ENCODE results near the gene CACNA1A. TPM values are rescaled to one million over a fixed set of nuclear protein-coding genes. Genes with fewer than 3 reads are reported as not detected.

The CACNA1A gene
- total and polyA plus RNA-seq, 2 of the 13 experiments (the other 11 are each of a cell fraction or from before 2014, with no cell fraction given): not detected

DNA sequence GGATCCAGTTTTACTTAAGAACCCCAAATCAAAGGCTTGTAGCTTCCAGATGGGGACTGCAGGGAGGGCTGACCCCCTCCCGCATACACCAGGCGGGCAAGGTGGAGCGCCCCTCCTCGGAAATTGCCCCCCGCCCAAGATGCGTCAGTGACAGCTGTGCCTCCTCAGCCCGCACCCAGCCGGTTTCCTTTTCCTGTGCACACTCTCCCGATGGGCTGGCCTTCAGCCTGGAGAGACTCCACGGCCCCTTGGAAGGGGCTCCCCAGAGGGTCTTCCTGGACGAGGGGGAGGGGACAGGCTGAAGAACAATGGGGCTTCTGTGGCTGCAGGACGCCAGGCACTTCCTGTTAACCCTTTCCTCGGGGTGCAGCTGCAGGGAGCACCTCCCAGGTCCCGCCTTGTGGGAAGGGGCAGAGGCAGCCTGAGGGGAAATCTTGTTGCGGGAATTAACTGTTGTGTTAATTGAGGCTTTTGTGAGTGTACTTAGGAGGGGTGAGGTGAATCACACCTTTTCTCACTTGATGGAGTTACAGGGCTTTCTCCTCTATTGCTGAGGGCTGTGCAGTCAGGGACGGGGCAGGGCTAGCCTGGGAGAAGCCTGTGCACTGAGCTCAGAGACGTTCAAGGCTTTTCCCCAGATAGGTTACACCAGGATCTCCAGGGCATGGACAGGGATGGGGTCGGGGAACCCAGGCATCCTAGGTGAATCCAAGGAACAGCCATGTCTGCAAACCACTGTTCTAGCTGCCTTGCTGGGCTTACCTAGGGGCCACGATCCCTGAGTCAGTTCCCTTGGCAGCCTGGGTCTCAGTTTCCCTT lies 341.7 kb downstream of the CACNA1A start (continued):
- TF ChIP-seq, protein P1, sequence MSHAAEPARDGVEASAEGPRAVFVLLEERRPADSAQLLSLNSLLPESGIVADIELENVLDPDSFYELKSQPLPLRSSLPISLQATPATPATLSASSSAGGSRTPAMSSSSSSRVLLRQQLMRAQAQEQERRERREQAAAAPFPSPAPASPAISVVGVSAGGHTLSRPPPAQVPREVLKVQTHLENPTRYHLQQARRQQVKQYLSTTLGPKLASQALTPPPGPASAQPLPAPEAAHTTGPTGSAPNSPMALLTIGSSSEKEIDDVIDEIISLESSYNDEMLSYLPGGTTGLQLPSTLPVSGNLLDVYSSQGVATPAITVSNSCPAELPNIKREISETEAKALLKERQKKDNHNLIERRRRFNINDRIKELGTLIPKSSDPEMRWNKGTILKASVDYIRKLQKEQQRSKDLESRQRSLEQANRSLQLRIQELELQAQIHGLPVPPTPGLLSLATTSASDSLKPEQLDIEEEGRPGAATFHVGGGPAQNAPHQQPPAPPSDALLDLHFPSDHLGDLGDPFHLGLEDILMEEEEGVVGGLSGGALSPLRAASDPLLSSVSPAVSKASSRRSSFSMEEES (CRISPR knock-in tag; IDR thresholded peaks at IDR 0.05): peak; percentile 56; the same call in 1 of the 2 replicates
- 0 out of 2 replicates have a peak, but pooled peaks have one; percentile 8 for TF ChIP-seq STAG1 (CRISPR knock-in tag; IDR thresholded peaks at IDR 0.05)
- peak; percentile 86 for TF ChIP-seq ZNF788 (CRISPR knock-in tag; IDR thresholded peaks at IDR 0.05; ENCODE audit: borderline replicate concordance)
- TF ChIP-seq THYN1 (CRISPR knock-in tag; IDR thresholded peaks at IDR 0.05; ENCODE audit: borderline replicate concordance, low read depth): no peak
- TF ChIP-seq ZNF383 (CRISPR knock-in tag; IDR thresholded peaks at IDR 0.05; ENCODE audit: borderline replicate concordance): no peak
- TF ChIP-seq CBX1 (IDR thresholded peaks at IDR 0.05; ENCODE audit: low read depth): peak; percentile 69
- no peak for TF ChIP-seq JUND (CRISPR knock-in tag; IDR thresholded peaks at IDR 0.05)
- no peak for TF ChIP-seq PRDM4 (CRISPR knock-in tag; IDR thresholded peaks at IDR 0.05; ENCODE audit: borderline replicate concordance)
- no peak; the same call in 1 of the 2 replicates for TF ChIP-seq KDM2A (CRISPR knock-in tag; IDR thresholded peaks at IDR 0.05; ENCODE audit: borderline replicate concordance, low read depth)
- peak; percentile 72 for TF ChIP-seq RBFOX2 (IDR thresholded peaks at IDR 0.05; ENCODE audit: low read depth, low read length)
- no peak for TF ChIP-seq PRMT3 (CRISPR knock-in tag; IDR thresholded peaks at IDR 0.05; ENCODE audit: borderline replicate concordance, low read depth)
- TF ChIP-seq ZNF253 (CRISPR knock-in tag; IDR thresholded peaks at IDR 0.05; ENCODE audit: borderline replicate concordance): no peak
- no peak; the same call in 1 of the 2 replicates for TF ChIP-seq MAZ (IDR thresholded peaks at IDR 0.05; ENCODE audit: borderline replicate concordance, low read depth, low read length)
- TF ChIP-seq MAZ (CRISPR knock-in tag; IDR thresholded peaks at IDR 0.05; ENCODE audit: low read depth): 0 out of 2 replicates have a peak, but pooled peaks have one; percentile 39
- TF ChIP-seq SNAPC2 (CRISPR knock-in tag; IDR thresholded peaks at IDR 0.05): no peak
- peak; percentile 99 for TF ChIP-seq ZNF263 (CRISPR knock-in tag; IDR thresholded peaks at IDR 0.05)
- TF ChIP-seq ZBTB38 (CRISPR knock-in tag; IDR thresholded peaks at IDR 0.05): peak; percentile 80
- TF ChIP-seq, protein P2, sequence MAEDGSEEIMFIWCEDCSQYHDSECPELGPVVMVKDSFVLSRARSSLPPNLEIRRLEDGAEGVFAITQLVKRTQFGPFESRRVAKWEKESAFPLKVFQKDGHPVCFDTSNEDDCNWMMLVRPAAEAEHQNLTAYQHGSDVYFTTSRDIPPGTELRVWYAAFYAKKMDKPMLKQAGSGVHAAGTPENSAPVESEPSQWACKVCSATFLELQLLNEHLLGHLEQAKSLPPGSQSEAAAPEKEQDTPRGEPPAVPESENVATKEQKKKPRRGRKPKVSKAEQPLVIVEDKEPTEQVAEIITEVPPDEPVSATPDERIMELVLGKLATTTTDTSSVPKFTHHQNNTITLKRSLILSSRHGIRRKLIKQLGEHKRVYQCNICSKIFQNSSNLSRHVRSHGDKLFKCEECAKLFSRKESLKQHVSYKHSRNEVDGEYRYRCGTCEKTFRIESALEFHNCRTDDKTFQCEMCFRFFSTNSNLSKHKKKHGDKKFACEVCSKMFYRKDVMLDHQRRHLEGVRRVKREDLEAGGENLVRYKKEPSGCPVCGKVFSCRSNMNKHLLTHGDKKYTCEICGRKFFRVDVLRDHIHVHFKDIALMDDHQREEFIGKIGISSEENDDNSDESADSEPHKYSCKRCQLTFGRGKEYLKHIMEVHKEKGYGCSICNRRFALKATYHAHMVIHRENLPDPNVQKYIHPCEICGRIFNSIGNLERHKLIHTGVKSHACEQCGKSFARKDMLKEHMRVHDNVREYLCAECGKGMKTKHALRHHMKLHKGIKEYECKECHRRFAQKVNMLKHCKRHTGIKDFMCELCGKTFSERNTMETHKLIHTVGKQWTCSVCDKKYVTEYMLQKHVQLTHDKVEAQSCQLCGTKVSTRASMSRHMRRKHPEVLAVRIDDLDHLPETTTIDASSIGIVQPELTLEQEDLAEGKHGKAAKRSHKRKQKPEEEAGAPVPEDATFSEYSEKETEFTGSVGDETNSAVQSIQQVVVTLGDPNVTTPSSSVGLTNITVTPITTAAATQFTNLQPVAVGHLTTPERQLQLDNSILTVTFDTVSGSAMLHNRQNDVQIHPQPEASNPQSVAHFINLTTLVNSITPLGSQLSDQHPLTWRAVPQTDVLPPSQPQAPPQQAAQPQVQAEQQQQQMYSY (CRISPR knock-in tag; IDR thresholded peaks at IDR 0.05): no peak
- no peak for TF ChIP-seq TRIM22 (IDR thresholded peaks at IDR 0.05)
- TF ChIP-seq TMF1 (CRISPR knock-in tag; IDR thresholded peaks at IDR 0.05; ENCODE audit: low read depth): no peak

Data from HepG2 (cell line).